ENCODE results near the gene ZNF496.
"Not testable (repeated sequence)": the region's sequence is repeated elsewhere in the genome, so short reads cannot be mapped to it uniquely, and the experiment has no call there.

Gene ZNF496

DNA sequence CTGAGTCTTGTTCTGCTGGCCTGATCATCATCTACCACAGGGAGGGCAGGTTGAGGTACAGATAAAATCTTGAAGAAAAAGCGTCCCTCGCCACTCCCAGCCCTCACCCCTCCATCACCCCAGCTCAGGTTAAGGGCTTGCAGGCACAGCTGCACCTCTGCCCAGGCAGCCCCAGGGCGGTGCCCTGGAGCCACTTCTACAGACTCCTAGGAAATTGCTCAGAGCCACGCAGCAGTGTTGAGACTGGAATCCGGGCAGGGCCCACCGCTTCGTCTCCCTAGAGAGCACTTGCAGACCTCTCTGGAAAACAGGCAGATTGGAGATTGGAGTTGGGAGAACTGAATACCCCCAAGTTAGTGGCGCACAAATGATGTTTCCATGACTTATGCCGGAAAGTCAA, 40.5 kb downstream of the ZNF496 start:
- FAIRE-seq, result no peak

DNA sequence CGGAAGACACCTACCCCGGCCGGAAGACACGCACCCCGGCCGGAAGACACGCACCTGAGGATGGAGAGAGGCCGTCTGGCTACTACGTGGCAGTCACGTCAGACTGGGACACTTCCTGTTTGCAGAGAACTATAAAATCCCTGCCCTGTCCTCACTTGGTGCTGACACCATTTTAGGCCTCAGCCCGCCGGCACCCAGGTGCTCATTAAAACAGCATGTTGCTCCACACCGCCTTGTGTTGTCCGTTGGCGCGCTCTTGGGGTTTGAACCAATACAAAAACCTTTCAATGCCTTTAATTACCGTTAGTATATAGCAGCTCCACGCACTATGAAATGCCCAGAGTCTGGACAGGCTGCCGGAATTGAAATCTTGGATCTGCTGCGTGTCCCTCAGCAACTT, 41.1 kb downstream of the ZNF496 start:
- FAIRE-seq, result no peak

DNA sequence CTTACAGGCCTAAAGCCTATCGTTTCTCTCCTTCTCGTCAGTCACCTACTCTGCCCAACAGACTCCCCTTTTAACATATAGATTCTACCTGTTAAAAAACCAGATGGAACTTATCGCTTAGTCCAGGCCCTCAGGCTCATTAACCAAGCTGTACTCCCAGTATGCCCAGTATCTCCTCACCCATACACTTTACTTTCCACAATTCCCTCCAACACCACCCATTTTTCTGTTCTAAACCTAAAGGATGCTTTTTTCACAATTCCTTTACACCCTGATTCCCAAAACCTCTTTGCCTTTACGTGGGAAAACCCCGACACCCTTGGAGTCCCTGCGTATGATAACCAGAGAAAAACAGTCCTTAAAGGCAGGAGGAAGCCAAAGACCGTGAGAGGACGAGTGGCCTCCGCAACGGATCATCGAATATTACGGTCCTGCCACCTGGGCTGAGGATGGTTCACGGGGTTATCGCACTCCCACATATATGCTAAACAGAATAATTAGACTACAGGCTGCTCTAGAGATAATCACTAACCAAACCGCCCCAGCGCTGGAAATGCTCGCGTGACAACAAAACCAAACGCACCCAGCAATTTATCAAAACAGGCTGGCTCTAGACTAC, 42.3 kb downstream of the ZNF496 start:
- FAIRE-seq, result not testable (repeated sequence)

DNA sequence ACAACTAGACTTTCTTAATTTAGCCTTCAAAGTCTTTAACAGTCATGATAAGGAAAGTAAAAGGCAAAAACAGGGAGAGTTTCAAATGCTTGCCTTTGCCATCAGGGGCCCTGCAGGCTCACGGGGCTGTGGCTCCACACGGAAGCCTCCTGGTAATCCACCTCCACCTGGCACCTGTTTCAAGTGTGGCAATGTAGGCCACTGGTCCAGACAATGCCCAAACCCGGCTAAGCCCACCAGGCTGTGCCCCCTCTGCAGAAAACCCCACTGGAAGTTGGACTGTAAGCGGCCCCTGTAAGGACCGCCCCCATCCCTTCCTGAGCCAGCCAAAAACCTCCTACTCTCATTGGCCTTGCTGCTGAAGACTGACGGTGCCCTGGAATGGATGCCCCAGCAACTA, 43.3 kb downstream of the ZNF496 start:
- FAIRE-seq, result no peak

DNA sequence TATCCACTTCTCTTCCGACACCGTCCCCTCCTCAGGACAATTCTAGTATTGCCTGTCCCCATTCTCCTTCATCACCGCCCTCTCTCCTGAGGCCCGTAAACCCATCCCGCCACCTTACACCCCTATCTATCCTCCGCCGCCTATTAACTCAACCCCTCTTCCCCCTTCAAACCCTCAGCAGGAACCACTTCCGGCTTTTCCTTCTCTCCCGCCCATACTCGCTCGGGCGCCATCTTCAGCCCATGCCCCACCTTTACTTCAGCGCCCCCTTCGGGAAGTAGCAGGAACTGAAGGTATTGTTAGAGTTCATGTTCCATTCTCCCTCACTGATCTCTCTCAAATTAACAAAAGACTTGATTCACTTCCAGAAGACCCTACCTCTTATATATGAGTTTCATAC, 44.2 kb downstream of the ZNF496 start:
- FAIRE-seq, result no peak

DNA sequence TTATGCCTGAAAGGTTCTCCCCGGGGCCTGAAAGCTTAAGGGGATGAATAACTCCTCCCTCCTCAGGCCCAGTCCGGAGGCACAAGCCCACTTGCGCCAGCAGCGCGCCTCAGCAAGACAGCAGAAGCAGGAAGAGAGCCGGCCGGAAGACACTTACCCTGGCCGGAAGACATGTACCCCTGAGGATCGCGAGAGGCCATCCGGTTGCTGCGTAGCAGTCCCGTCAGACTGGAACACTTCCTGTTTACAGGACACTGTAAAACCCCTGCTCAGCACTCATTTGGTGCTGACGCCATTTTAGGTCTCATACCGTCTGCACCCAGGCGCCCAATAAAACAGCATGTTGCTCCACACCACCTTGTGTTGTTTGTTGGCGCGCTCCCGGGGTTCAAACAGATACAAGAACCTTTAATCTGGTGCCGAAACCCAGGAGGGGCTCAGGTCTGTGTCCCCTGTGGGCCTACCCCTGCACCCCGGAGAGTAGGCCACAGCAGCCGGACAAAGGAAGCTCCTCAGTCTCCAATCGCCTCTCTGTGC, 45.5 kb downstream of the ZNF496 start:
- FAIRE-seq, result no peak

DNA sequence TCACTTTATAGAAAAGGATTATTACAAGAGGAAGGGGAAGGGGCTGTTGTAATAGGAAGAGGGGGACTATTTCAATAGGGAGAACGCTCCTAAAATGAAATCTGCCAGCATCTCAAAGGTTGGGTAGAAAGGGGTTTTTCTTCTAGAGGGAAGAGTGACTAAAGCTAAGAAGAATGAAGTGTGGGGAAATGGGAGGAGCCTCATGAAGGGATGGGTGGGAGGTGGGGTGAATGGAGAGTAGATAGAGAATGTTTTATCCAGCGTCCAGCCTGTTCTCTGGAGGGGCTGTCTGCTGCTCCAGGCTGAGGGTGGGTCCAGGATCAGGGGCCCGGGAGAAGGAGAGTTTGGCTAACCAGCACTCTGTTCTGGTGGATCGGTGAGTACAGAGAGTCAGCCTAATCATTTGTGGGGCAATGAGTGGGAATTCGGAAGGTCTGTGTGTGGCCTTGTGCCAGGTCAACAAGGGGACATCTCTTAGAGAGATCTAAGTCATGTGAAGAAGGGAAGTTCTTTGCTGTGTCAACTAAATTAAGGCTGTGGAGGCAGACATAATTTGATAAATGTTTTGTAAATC, 50.6 kb downstream of the ZNF496 start:
- no peak for FAIRE-seq

DNA sequence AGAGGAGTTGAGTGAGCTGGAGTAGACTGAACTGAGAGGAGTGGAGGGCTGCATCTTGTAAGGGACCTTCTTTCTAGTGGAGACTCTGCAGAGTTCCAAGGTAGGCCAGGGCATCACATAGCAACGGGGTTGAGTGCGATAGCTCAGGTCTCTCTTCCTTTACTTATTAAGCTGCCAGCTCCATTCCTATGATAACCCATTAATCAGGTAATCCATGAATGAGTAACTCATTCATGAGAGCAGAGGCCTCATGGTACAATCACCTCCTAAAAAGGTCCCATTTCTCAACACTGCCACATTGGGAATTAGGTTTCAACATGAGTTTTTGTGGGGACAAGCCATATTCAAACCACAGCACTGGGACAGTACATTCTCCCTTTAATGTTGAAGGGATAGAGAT, 54.5 kb downstream of the ZNF496 start:
- no peak for FAIRE-seq

DNA sequence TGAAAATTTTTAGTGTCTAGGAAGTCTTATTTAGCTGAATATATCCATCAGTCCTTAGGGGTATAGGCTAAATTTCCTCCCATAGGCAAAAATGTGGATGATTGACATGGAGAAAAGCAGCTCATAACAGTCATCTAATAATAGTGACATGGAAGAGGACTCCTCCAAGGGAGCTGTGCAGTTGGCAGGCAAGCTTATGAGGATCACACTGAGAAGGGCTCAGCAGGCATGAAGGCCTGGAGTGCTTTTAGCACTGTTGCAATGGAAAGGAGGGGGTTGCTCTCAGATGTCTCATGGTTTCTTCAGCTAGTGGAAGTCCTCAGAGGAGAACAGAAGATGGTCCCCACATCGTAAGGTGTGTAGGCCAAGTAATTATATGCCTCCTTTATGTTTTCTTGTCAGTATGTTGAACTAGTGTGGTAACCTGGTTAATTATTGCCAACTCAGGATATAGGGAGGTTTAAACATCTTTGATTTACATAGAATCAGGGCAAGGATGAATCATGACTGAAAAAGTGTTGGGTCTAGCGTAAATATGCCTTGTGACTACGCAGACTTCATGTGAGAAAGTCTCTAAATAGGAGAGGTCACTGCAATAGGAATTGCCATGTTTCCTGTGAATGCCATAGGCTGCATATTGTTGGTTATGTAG, 56.9 kb downstream of the ZNF496 start:
- no peak for FAIRE-seq

DNA sequence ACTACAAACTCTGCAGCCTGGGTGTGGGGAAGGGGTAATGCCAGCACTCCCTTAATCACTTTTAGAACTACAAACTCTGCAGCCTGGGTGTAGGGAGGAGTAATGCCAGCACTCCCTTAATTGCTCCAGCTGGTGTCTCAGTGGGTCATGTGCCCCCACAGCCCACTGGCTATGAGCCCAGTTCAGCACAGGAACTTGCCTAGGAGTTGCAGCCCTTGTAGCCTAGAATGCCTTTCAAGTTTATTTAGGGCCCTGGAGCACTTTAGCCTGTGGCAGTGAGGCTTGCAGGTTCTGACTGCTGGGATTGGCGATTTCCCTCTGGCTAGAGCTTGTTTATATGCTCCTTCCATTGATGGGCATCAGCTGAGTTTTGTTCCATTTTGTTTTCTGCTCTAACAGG, 58.7 kb downstream of the ZNF496 start:
- no peak for FAIRE-seq

DNA sequence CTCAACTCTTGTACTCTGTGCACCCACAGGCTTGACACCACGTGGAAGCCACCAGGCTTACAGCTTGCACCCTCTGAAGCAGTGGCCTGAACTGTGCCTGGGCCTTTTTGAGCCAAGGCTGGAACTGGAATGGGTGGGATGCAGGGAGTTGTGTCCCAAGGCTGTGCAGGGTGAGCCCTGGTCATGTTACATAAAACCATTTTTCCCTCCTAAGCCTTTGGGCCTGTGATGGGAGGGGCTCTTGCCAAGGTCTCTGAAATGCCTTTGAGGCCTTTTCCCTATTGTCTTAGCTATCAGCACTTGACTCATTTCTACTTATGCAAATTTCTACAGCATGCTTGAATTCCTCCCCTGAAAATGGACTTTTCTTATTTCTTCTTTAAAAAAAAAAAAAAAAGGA, 61.7 kb downstream of the ZNF496 start:
- FAIRE-seq, result no peak

DNA sequence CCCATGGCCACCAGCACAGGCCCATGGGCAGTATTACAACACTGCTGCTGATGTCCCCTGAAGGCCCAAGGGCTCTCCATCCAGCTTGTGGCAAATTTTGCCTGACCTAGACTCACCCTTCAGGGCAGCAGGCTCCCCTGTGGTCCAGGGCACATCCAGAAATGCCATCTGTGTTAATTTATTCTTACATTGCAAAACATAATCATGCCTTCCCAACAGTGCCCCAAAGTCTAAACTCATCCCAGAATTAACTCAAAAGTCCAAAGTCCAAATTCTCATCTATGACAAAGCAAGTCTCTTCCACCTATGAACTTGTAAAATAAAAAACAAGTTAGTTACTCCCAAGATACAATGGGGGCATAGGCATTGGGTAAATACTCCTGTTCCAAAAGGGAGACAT, 62.5 kb downstream of the ZNF496 start:
- FAIRE-seq, result no peak

DNA sequence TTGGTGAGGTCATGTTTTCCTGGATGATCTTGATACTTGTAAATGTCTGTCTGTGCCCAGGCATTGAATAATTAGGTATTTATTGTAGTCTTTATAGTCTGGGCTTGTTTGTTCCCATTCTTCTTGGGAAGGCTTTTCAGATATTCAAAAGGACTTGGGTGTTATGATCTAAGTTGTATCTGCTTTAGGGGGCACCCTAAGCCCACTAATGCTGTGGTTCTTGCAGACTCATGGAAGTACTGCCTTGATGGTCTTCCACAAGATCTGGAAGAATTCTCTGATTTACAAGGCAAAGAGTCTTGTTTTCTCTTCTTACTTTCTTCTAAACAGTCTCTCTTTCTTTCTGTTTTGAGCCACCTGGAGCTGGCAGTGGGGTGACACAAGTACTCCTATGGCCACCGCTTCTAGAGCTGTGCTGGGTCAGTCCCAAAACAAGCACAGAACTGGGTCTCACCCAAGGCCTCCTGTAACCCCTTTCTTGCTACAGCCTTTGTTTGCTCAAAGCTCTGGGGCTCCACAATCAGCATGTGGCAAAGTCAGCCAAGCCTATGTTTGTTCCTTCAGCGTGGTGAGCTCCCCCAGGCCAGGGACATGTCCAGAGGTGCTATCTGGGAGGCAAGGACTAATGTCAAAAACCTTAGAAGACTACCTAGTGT, 63.1 kb downstream of the ZNF496 start:
- no peak for FAIRE-seq

DNA sequence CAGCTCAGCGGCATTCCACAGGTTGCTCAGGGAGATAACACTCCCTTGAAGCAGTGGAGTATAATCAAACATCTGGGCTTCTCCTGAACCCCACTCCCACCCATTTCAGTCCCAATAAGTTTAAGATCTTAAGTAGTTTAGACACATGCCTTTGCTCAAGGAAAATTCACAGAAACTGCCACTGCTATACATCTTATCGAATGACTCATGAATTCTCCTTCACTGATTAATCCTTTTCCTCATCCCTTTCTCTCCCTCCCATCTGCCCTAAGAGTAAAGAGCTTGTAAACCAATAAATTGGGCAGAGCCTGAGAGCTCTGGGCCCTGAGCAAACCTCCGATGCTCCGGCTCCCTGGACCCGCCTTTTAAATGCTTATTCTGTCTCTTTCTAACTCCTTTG, 65.6 kb downstream of the ZNF496 start:
- no peak for FAIRE-seq

DNA sequence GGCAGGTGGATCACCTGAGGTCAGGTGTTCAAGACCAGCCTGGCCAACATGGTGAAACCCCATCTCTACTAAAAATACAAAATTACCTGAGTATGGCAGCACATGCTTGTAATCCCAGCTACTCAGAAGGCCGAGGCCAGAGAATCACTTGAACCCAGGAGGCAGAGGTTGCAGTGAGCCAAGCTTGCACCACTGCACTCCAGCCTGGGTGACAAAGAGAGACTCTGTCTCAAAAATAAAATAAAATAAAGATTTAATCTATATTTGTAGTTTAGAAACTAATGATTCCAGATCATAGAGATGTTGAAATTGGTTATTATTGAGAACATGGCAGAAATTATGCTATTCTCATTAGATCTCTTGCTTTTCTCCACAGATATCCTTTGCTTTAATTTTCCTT, 75.9 kb downstream of the ZNF496 start, which contains the start of gene VN1R5:
Gene VN1R5, plus strand, starts transcription at position 301 of the 400 bp plus-strand sequence.
- not testable (repeated sequence) for FAIRE-seq

DNA sequence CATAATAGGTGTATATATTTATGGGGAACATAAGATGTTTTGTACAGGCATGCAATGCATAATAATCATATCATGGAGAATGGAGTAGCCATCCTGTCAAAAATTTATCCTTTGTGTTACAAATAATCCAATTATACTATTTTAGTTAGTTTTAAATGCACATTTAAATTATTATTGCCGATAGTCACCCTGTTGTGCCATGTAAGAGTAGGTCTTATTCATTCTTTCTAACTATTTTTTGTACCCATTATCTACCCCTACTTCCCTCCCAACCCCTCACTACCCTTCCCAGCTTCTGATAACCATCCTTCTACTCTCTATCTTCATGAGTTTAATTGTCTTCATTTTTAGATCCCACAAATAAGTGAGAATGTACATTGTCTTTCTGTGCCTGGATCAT, 84.1 kb downstream of the ZNF496 start:
- FAIRE-seq, result no peak

Measured in islet of Langerhans (tissue), 1 donor.